Measurements from ENCODE around the gene PKN3. TPM values are rescaled to one million over a fixed set of nuclear protein-coding genes. Genes with fewer than 3 reads are reported as not detected.

PKN3 gene
- total RNA-seq, 1 donor from 2014 or later = 4.4 TPM

DNA sequence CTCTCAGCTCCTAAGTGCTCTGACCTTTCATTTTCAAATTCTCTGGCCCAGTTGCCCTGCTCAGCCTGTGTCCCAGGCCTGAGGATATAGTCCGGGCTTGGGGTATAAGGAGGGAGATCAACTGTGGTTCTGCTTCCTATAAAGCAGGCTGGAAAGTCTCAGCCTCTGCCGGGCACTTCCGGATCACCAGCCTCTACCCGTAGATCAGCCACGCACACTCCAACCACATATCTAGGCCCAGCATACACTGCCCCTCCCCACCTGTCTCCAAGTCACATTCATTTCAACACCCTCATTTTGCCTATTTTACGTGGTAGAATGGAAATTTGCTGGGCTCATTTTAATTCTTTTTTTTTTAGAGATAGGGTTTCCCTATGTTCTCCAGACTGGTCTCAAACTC is 66.3 kb downstream of the PKN3 start:
- Histone ChIP-seq H3K4me1 (no peaks in the 10 kb centered on the region), H3K4me2 (no peak overlapping the region), H3K9me3 (ENCODE audit: low read depth) (no peaks in the 10 kb centered on the region), H3K79me2 (ENCODE audit: low read depth) (peaks cover 24% of the 10 kb centered on the region), H4K20me1 (ENCODE audit: low read depth) (peaks cover 10% of the 10 kb centered on the region), H3K27me3 (no peaks in the 10 kb centered on the region), H3K27ac (no peak overlapping the region), H3K4me3 (no peak overlapping the region), H3K9ac (no peak overlapping the region), H3K36me3 (no peaks in the 10 kb centered on the region), H3F3A (ENCODE audit: low read depth) (peaks cover 24% of the 10 kb centered on the region), H2AFZ (replicated peaks) (no peak overlapping the region)
- no peak for DNase-seq (ENCODE audit: low spot score)
- TF ChIP-seq EZH2 (IDR thresholded peaks at IDR 0.05) (no peak), EZH2phosphoT487 (IDR thresholded peaks at IDR 0.05) (no peak)
- TF ChIP-seq, protein P1, sequence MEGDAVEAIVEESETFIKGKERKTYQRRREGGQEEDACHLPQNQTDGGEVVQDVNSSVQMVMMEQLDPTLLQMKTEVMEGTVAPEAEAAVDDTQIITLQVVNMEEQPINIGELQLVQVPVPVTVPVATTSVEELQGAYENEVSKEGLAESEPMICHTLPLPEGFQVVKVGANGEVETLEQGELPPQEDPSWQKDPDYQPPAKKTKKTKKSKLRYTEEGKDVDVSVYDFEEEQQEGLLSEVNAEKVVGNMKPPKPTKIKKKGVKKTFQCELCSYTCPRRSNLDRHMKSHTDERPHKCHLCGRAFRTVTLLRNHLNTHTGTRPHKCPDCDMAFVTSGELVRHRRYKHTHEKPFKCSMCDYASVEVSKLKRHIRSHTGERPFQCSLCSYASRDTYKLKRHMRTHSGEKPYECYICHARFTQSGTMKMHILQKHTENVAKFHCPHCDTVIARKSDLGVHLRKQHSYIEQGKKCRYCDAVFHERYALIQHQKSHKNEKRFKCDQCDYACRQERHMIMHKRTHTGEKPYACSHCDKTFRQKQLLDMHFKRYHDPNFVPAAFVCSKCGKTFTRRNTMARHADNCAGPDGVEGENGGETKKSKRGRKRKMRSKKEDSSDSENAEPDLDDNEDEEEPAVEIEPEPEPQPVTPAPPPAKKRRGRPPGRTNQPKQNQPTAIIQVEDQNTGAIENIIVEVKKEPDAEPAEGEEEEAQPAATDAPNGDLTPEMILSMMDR (IDR thresholded peaks at IDR 0.05) = no peak
- no peaks in the 10 kb centered on the region for H3K36me3 Mint-ChIP-seq
- H3K4me1 Mint-ChIP-seq = peaks cover 17% of the 10 kb centered on the region
- no peaks in the 10 kb centered on the region for H3K9me3 Mint-ChIP-seq
- H3K4me3 Mint-ChIP-seq = peak overlapping the region; percentile 35
- peaks cover 5% of the 10 kb centered on the region for H3K27me3 Mint-ChIP-seq (ENCODE audit: insufficient read depth, low read depth)
- no peak overlapping the region for H3K27ac Mint-ChIP-seq

Small RNAs within 50 kb of the gene (small RNA-seq; reads per million reads assigned to genes)
- not detected for gene RF00017
- not detected for gene RN7SL560P

Other genes with a start within 250 kb of the PKN3 start
- 40.6 and 49.4 TPM in 2 replicates for gene ODF2, start 246.5 kb upstream of the PKN3 start, total RNA-seq (ENCODE audit: low replicate concordance)
- 22.7 and 26.3 TPM in 2 replicates for gene GLE1, start 197.8 kb upstream of the PKN3 start, total RNA-seq (ENCODE audit: low replicate concordance)
- gene SPTAN1, start 149.9 kb upstream of the PKN3 start, total RNA-seq (ENCODE audit: low replicate concordance) = 112 and 141 TPM in 2 replicates
- gene DYNC2I2, start 45.7 kb upstream of the PKN3 start, total RNA-seq (ENCODE audit: low replicate concordance) = 45.9 and 141 TPM in 2 replicates
- 930 and 1,683 TPM in 2 replicates for gene SET, start 13.3 kb upstream of the PKN3 start, total RNA-seq (ENCODE audit: low replicate concordance)
- 16.8 and 53.9 TPM in 2 replicates for gene ZDHHC12, start 21.6 kb downstream of the PKN3 start, total RNA-seq (ENCODE audit: low replicate concordance)
- 14.7 and 28.2 TPM in 2 replicates for gene ZER1, start 69.4 kb downstream of the PKN3 start, total RNA-seq (ENCODE audit: low replicate concordance)
- gene TBC1D13, start 84.8 kb downstream of the PKN3 start, total RNA-seq (ENCODE audit: low replicate concordance) = 17.1 and 19.0 TPM in 2 replicates
- 3.2 and 9.1 TPM in 2 replicates for gene ENDOG, start 116.0 kb downstream of the PKN3 start, total RNA-seq (ENCODE audit: low replicate concordance)
- gene SPOUT1, start 127.3 kb downstream of the PKN3 start, total RNA-seq (ENCODE audit: low replicate concordance) = 17.2 and 50.1 TPM in 2 replicates
- 21.7 and 29.1 TPM in 2 replicates for gene KYAT1, start 179.4 kb downstream of the PKN3 start, total RNA-seq (ENCODE audit: low replicate concordance)
- gene LRRC8A, start 179.6 kb downstream of the PKN3 start, total RNA-seq (ENCODE audit: low replicate concordance) = 17.1 and 42.8 TPM in 2 replicates
- gene PHYHD1, start 218.5 kb downstream of the PKN3 start, total RNA-seq (ENCODE audit: low replicate concordance) = 15.2 and 19.0 TPM in 2 replicates
- gene DOLK, start 245.1 kb downstream of the PKN3 start, total RNA-seq (ENCODE audit: low replicate concordance) = 8.2 and 16.8 TPM in 2 replicates
- gene NUP188, start 245.2 kb downstream of the PKN3 start, total RNA-seq (ENCODE audit: low replicate concordance) = 66.7 and 80.0 TPM in 2 replicates

Measured in neural progenitor cell (in vitro differentiated cells).